GM19395 (cell line): Measurements from ENCODE around the gene C2CD2.

ENCODE experiments used
- ATAC-seq: cut with Tn5 transposase; IDR thresholded peaks from one replicate; pipeline ENCODE4 v1.9.1; 2021; ENCODE audit warnings: mild to moderate bottlenecking, moderate library complexity; ENCODE audit not compliant: unreplicated experiment

Gene C2CD2

GRCh38 chr21:41975391-41976272 lies 21.8 kb upstream of the C2CD2 start:
- ATAC-seq, result no peak

- ATAC-seq, result no peak
These were observed 20.9 kb upstream of the C2CD2 start for GRCh38 chr21:41974752-41975053.

- no peak for ATAC-seq
These were observed 20.3 kb upstream of the C2CD2 start for GRCh38 chr21:41973861-41974751.

GRCh38 chr21:41973427-41973831 lies 19.6 kb upstream of the C2CD2 start:
- ATAC-seq, result no peak

- ATAC-seq, result no peak
These were observed 18.8 kb upstream of the C2CD2 start for GRCh38 chr21:41972511-41973205.

- no peak for ATAC-seq
These were observed 18.1 kb upstream of the C2CD2 start for GRCh38 chr21:41971891-41972290.

- ATAC-seq, result no peak
These were observed 17.2 kb upstream of the C2CD2 start for GRCh38 chr21:41970751-41971653.

GRCh38 chr21:41970106-41970391 lies 16.2 kb upstream of the C2CD2 start:
- ATAC-seq, result no peak

- ATAC-seq, result no peak
These were observed 13.9 kb upstream of the C2CD2 start for GRCh38 chr21:41967708-41968107.

GRCh38 chr21:41966872-41967621 lies 13.2 kb upstream of the C2CD2 start:
- no peak for ATAC-seq

GRCh38 chr21:41966041-41966833 lies 12.4 kb upstream of the C2CD2 start:
- ATAC-seq, result no peak

GRCh38 chr21:41965461-41966013 lies 11.7 kb upstream of the C2CD2 start:
- ATAC-seq, result no peak

- no peak for ATAC-seq
These were observed 11.2 kb upstream of the C2CD2 start for GRCh38 chr21:41965045-41965444.

- no peak for ATAC-seq
These were observed 10.4 kb upstream of the C2CD2 start for GRCh38 chr21:41964171-41964570.

GRCh38 chr21:41962425-41962966 lies 8.7 kb upstream of the C2CD2 start:
- ATAC-seq, result no peak

- ATAC-seq, result no peak
These were observed 7.9 kb upstream of the C2CD2 start for GRCh38 chr21:41961753-41962152.

GRCh38 chr21:41961282-41961701 lies 7.5 kb upstream of the C2CD2 start:
- ATAC-seq, result no peak

GRCh38 chr21:41960386-41960785 lies 6.6 kb upstream of the C2CD2 start:
- no peak for ATAC-seq
